NCI-H510A (cell line): ENCODE measurements around the gene SAMD1.

Experiments used
- DNase-seq: peaks from one replicate; lab custom pipeline; 2025; lab: John Stamatoyannopoulos, UW

SAMD1 gene

GRCh38 chr19:14113762-14114414 is 23.3 kb upstream of the SAMD1 start:
- DNase-seq: peak; percentile 13

DNA sequence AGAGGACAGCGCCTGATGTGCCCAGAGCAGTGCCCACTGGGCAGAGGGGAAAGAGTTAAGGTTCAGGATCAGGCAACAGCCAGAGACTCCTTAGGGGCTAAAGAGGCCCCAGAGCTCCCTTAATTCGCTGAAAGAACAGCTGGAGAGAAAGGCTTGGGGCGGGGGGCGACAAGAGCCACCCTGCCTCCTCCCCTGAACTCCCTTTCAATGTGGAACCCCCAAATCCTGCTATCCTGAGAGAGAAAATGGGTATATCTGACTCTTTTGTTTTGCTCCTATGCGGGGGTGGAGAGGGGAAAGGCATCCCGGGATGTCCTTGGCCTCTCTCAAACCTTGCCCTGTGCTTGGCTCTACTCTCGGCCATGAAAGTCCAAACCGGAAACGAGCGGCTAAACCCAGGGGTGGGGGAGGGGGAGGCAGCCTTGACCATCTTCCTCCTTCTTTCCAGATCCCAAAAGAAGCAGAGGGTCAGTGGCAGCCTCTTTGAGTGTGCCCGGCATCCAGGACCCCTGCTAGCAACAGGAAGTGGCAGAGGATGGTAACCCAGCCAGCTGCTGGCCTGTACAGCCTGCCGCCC is 22.3 kb upstream of the SAMD1 start:
- no peak for DNase-seq

GRCh38 chr19:14112051-14112808 is 21.7 kb upstream of the SAMD1 start:
- DNase-seq: no peak

DNA sequence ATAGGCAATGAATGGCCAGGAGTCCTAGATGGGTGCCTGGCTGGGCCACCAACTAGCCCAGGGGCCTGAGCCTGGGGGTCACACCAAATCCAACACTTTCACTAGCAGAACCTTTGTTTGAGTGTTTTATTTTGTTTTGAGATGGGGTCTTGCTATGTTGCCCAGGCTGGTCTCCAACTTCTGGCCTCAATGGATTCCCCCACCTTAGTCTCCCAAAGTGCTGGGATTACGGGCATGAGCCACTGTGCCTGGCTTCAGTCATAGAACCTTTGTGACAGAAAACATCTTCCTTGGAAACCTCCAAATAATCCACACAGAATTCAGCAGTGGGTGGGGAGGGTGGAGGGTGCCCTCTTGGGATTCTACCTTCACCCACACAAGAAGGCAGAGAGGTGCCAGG is 20.9 kb upstream of the SAMD1 start:
- no peak for DNase-seq

DNA sequence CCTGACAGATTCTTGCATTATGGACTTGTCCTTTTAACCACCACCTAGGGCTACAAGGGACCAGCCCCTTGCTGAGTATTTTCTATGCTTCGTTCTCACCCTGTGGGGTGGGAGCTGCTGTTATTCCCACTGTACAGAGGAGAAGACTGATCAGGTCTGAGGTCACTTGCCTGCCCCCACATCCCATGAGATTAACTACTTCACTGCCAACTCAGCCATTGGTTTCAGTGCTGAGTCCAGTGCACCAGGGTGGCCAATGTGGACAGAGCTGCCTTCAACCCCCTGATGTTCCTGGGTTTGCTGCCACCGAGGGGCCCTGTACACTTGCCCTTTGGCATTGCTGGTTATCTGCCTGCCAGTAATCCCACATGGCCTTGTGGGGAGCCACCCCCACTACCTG is 20.1 kb upstream of the SAMD1 start:
- no peak for DNase-seq

GRCh38 chr19:14107581-14108461 is 17.3 kb upstream of the SAMD1 start:
- no peak for DNase-seq

DNA sequence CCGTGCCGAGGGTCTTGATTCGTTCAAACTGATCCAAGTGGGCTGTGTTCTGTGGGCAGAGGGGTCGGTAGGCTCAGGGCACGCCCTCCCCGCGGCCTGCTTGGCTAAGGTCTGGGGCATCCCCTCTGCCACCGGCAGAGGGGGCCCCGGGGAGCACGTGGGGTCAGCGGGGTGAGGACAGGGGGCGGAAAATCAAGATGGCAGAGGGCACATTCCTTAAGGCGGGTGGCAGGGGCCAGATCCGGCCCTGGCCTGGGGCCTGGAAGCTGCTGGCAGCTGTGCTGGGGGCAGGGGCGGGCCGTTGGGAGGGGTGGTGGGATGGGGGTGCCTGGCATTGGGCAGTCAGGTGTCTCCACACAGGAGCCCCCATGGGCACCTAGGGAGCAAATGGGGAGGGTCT is 16.3 kb upstream of the SAMD1 start:
- no peak for DNase-seq

DNA sequence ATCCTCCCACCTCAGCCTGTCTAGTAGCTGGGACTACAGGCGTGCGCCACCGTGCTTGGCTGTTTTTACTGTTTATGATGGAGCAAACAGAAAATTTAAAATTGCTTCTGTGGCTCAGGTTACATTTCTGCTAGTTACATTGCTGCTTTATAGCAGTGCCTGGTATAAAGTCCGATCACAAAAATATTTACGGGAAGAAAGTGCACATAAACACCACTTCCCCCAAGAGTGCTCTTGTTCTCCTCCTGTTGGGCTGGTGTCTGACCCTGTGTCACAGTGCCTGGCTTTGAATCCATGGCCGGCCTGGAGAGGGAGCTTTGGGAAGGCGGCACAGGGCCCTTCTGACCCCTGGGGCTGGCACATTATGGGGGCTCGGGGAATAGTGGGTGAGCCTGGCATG is 15.1 kb upstream of the SAMD1 start:
- no peak for DNase-seq

GRCh38 chr19:14103310-14103709 is 12.8 kb upstream of the SAMD1 start:
- no peak for DNase-seq

DNA sequence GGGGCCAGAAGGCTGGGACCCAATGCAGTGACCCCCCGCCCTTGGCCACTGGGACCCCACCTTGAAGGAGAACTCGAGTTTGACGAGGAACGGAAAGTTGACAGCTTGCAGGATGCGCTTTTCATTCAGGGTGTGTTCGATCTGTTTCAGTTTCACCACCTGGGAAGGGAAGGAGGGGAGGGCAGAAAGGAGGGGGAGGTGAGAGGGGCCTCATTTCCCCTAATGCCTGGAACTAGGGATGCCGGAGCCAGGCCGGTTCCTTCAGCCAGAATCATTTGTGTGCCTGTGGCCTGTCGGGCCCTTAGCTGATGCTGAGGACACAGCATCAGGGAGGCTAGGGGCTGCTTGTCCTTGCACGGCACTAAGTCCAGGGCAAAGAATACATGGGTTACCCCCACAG is 12.2 kb upstream of the SAMD1 start:
- DNase-seq: no peak

DNA sequence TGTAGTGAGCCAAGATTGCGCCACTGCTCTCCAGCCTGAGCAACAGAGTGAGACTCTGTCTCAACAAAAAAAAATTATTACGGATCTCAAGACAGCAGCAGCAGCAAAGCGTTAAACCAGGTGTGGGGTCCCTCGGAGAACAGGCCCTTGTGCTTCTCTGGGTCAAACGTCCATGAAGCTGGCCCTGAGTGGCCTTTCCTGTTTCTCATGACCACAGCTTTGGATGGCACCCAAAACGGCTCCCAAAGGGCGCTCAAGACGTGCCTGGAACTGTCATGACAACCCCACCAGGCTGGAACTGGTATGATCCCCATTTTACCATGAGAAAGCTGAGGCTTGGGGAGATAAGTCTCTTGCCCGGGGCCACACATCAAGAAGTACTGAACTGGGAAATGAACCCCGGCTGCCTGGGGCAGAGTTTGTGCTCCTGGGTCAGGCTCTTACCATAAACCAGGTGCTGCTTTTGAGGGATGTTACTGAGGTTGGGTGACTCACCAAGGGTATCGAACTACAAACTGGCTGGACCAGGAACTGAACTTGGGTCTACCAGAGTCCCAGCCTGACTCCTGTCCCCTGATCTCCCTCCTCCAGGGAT is 11.6 kb upstream of the SAMD1 start:
- no peak for DNase-seq

DNA sequence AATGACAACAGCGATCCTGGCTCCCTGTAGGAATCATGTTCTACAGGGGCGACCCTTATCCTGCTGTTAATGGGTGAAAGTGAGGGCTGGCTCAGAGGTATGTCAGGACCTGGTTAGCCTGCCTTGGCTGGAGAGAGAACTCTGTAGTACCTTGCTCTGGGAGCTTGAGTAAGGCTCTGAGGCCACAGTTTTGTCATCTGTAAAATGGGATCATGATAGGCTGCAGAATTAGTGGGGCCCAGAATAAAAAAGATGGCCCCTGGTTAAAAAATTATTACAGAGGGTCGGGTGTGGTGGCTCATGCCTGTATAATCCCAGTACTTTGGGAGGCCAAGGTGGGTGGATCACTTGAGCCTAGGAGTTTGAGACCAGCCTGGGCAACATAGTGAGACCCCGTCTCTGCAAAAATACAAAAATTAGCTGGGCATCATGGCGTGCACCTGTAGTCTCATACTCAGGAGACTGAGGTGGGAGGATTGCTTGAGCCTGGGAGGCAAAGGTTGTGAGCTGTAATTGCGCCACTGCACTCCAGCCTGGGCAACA is 10.5 kb upstream of the SAMD1 start:
- no peak for DNase-seq

DNA sequence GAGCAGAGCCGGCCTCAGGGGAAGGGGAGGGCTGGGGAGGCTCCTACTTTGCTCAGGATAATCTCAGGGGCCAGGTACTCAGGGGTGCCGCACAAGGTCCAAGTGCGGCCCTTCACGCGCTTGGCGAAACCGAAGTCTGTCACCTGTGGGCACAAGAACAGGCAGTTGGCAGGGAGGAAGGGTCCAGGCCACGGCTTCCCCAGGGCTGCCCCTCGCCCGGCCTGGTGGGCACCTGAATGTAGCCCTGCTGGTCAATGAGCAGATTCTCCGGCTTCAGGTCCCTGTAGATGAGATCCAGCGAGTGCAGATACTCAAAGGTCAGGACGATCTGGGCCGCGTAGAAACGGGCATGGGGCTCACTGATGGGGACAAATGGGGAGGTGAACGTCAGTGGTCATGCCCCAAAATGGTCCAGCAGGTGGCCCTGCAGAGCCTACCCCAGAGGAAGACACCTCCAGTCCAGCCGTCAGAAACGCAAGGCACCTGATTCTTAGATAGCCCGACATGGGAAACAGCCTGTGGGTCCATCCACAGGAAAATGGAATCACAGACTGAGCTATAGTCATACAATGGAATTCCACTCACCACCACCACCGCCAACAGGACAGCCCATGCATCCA is 7.1 kb upstream of the SAMD1 start:
- no peak for DNase-seq

DNA sequence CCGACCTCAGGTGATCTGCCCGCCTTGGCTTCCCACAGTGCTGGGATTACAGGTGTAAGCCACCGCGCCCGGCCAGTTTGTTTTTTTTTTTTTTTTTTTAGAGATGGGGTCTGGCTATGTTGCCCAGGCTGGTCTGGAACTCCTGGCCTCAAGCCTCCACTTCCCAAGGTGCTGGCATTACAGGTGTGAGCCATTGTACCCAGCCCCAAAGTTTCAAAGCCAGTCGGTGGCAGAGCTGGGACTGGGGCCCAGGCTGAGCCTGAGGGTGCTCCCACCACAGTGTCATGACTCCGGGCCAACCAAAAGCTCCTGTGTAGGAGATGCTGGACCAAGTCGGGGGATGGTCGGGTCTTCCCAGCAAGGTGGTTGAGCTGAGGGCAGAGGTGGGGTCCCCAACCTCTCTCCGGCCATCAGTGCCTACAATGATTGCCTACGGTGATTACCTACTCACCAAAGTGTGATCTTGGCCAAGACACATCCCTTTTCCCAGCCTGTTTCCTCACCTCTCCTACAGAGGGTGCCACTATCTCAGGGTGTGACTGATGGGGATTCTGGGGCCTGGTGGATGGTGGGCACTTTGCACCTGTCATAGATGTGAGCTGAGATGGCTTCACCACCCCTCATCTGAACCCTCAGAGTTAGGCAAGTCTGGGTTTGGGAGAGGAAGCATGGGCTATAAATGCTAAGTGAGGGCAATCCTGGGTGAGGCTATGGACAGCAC is 5.9 kb upstream of the SAMD1 start:
- no peak for DNase-seq

- no peak for DNase-seq
These were observed 4.3 kb upstream of the SAMD1 start for GRCh38 chr19:14094854-14095253.

- no peak for DNase-seq
These were observed 2.7 kb upstream of the SAMD1 start for GRCh38 chr19:14093117-14093823.

GRCh38 chr19:14091813-14092462 is 1.4 kb upstream of the SAMD1 start:
- DNase-seq: no peak

DNA sequence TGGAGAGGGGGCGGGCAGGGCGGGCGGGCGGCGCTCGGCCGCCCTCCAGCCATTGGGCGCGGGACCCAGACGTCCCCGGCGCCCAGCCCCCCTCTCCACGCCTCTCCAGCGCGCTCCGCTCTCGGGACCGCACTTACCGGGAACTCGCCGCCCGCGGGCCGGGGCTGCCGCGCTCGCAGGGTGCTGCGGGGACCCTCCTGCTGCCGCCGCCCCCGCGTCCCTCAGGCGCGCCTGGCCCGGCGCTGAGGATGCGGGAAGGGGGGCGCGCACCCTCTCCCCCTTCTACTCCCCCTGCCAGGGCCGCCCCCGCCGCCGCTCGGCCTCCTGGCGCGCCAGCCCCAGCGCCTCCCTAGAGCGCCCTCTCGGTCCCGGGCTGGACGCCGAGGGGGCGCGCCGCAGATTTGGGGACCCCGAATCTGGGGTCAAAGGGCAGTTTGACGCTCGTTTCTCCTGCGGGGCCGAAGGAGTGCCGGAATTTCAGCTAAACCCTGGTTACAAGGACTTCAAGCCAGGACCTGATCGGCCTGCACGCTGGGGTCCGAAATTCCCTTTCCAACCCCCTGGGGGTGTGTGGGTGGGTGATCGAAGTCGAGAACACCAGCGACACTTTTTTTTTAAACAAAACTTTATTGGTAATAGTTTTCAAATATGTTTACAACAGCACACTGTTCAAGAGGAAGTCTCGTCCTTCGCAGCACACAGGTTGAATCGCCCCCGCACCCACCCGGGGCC is 696 bp upstream of the SAMD1 start:
- DNase-seq: peak; percentile 90
